Tongue (tissue), 3 donors: ENCODE results near the gene ARHGEF28. TPM values are rescaled to one million over a fixed set of nuclear protein-coding genes. Genes with fewer than 3 reads are reported as not detected.

Source experiments
- DNase-seq: peaks from one replicate; pipeline ENCODE4 v3.0.0-alpha.2; 2015
- small RNA-seq: library from RNA; depleted of rRNA; stranded (forward); fragments of <200 nt; gene quantifications from one replicate; pipeline ENCODE3, GENCODE V24; 2014; ENCODE audit warnings: low replicate concordance
- total RNA-seq: library from RNA; depleted of rRNA; stranded (reverse); fragments of >200 nt; gene quantifications from one replicate; pipeline ENCODE4 v1.2.3, GENCODE V29; 2014

Gene ARHGEF28
- total RNA-seq, 1 donor from 2014 or later, result 22.0 TPM

DNA sequence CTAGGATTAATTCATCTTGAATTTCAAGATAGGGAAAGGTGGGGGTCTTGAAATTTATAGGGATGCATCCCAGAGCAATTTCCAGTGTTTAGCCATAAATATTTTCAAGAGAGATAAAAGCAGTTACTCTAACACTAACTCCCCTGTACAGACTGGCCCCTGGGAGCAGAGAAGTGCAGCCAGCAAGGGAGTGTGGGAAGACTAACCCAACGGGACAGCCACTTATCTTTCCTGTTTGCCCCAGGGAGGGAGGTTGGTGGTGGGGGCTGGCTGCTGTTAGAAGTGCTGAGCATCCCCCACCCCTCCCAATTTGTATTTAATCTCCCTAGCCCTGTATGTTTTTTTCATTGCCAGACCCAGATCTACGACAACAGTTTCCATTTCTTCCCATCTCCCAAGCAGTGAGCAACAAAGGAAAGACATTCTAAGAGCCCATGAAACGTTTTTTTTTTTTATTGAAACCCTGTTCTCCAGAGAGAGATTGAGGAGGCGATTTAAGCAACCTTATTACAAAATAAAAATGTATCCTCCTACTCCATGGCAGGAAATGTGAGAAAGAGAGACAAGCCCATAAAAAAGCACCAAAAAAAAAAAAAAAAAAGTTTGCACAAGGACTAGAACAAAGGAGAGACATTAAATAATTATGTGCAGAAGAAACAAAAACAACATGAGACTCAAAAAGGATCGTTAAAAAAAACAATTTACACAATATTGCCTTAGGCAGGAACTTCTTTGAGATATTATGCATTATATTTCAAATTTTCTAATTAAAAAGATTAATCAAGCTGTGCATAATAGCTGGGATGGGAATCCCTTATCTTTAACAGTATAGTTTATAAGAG lies 343.4 kb downstream of the ARHGEF28 start:
- DNase-seq, result no peak

GRCh38 chr5:73971326-73971725 lies 345.3 kb downstream of the ARHGEF28 start:
- DNase-seq, result no peak

- DNase-seq, result no peak
These were observed 347.1 kb downstream of the ARHGEF28 start for GRCh38 chr5:73973135-73973534.

GRCh38 chr5:73974871-73975360 lies 348.9 kb downstream of the ARHGEF28 start:
- DNase-seq, result peak; percentile 63

- peak; percentile 51 for DNase-seq
These were observed 349.8 kb downstream of the ARHGEF28 start for GRCh38 chr5:73975845-73976244.

- DNase-seq, result no peak
These were observed 351.1 kb downstream of the ARHGEF28 start for GRCh38 chr5:73977146-73977545.

DNA sequence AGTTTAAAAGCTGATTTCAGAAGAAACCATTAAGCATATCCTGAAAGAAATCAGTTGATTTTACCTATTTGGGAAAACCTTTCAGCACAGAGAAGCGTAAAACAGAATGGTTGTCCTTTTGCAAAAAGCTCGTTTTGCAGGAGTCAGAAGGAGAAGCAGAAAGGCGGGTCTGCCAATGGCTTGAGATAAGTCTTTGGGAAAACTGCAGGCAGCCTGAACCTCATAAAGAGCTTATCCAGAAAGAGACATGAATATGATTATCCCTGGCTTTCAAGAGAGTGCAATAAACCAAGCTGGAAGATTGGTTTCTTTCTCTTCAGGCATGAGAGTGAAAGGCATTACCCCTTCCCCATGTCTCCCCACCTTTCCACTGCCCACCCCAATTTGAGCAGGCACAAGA lies 353.3 kb downstream of the ARHGEF28 start:
- DNase-seq, result no peak

DNA sequence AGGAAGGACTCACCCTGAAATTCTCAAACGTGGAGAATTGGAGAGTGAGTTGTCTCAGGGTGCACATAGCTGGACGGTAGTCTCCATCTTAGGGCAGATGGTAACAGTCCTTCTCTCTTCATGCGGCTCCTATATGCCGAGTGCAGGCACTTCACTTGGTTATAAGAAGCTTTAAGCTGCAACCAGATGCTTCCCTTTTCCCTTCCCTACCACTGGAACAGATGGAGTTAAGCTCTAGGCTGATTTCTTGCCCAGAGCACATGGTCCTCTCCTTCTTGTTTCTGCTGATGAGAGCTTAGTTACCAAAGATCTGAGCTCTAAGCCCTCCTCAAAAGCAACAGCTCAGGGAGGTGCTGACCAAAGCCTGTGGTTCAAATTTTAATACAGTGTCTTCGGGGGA lies 355.7 kb downstream of the ARHGEF28 start:
- peak; percentile 59 for DNase-seq

DNA sequence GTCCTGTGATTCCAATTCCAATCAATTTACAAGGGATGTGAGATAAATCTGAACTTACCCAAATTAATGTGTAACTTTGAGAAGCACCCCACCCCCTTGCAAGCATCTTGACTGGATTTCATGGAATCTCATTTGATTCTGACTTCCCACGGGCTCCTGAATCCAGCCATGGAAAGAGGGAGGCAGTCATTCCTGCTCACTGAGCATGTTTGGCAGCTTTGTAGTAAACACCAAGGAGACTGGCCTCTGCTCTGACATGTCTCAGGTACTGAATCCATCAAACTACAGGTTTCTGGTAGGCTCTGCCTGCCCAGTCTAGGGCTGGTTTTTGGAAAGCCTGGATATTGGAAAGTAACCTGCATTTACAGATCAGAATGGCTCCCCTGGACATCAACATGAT lies 357.6 kb downstream of the ARHGEF28 start:
- peak; percentile 45 for DNase-seq

GRCh38 chr5:73985145-73985544 lies 359.1 kb downstream of the ARHGEF28 start:
- peak; percentile 49 for DNase-seq

- no peak for DNase-seq
These were observed 360.7 kb downstream of the ARHGEF28 start for GRCh38 chr5:73986729-73987128.

DNA sequence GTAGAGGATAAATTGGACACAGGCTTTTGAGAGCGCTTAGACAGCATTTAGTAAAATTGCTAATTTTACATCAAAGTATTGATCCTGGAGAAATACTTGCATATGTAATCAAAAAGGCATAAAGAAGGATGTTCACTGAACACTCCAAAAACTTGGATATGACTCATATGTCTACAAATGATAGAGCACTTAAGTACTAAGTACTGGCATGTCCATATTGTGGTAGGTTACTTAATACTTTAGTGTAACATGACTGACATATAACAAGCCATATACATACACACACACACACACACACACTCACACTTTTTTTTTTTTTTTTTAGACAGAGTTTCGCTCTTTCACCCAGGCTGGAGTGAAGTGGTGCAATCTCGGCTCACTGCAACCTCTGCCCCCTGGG lies 361.9 kb downstream of the ARHGEF28 start:
- DNase-seq, result no peak

DNA sequence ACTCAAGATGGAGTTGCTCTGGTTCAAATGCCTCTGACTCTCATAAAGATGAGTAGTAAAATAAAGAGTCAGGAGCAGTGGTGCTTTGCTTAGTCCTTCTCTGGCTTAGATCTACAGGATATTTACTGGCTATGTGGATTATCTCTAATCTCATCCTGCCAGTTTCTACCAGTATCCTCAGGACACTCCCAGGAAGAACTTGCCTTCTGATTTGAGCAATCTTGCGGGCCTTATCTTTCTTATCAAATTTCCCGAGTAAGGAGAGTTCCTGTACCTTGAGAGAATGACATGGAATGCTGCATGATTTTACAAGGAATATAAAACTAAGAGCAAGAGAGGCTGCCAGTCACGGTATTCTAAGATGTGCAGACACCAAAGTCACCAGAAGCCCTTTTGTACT lies 364.0 kb downstream of the ARHGEF28 start:
- no peak for DNase-seq

Small RNAs within 50 kb of the gene (small RNA-seq; reads per million reads assigned to genes)
- not detected for gene RNU7-196P

Other genes with a start within 250 kb of the ARHGEF28 start
- 5.1 TPM for gene FOXD1, start 177.4 kb upstream of the ARHGEF28 start, total RNA-seq
- gene BTF3, start 127.8 kb upstream of the ARHGEF28 start, total RNA-seq, result 332 TPM
- gene ANKRA2, start 60.6 kb upstream of the ARHGEF28 start, total RNA-seq, result 40.8 TPM
- 30.9 TPM for gene UTP15, start 60.5 kb upstream of the ARHGEF28 start, total RNA-seq